Neural cell (in vitro differentiated cells): ENCODE measurements around the gene ATP1A4.

Experiments
- CTCF ChIP-seq: fragments of 450-650 bp; IDR thresholded peaks from 2 replicates; pipeline ENCODE4 v1.5.1; 2014; ENCODE audit warnings: antibody characterized with exemption, mild to moderate bottlenecking, moderate library complexity; ENCODE audit not compliant: poor library complexity, severe bottlenecking
- EP300 ChIP-seq: fragments of 450-650 bp; conservative IDR thresholded peaks from 2 replicates; pipeline ENCODE4 v1.6.1; 2014; ENCODE audit warnings: antibody characterized with exemption, mild to moderate bottlenecking, moderate library complexity; ENCODE audit not compliant: poor library complexity, severe bottlenecking
- EZH2 ChIP-seq: fragments of 200-600, 300-800 bp; shearing (Covaris generic), sonication (generic); IDR thresholded peaks from 2 replicates; pipeline ENCODE4 v1.6.1; 2014; ENCODE audit warnings: antibody characterized with exemption, low read length, borderline replicate concordance, mild to moderate bottlenecking; ENCODE audit not compliant: insufficient read depth, poor library complexity, severe bottlenecking
- POLR2AphosphoS5 ChIP-seq: IDR thresholded peaks from 2 replicates; pipeline ENCODE4 v1.6.1; 2012
- SMC3 ChIP-seq: fragments of 450-650 bp; conservative IDR thresholded peaks from 2 replicates; pipeline ENCODE4 v1.6.1; 2014; ENCODE audit warnings: antibody characterized with exemption, mild to moderate bottlenecking, moderate library complexity; ENCODE audit not compliant: poor library complexity
- TAF1 ChIP-seq: IDR thresholded peaks from 2 replicates; pipeline ENCODE4 v1.6.1; 2012; ENCODE audit warnings: low read depth

- TF ChIP-seq TAF1 (no peak), CTCF (no peak), POLR2AphosphoS5 (no peak), EP300 (no peak), EZH2 (no peak), SMC3 (no peak)
Measured at GRCh38 chr1:160220301-160220700, 68.9 kb downstream of the ATP1A4 start.
